ENCODE data around the gene PRKCA.
"Not testable (repeated sequence)": the region's sequence is repeated elsewhere in the genome, so short reads cannot be mapped to it uniquely, and the experiment has no call there.

PRKCA gene

DNA sequence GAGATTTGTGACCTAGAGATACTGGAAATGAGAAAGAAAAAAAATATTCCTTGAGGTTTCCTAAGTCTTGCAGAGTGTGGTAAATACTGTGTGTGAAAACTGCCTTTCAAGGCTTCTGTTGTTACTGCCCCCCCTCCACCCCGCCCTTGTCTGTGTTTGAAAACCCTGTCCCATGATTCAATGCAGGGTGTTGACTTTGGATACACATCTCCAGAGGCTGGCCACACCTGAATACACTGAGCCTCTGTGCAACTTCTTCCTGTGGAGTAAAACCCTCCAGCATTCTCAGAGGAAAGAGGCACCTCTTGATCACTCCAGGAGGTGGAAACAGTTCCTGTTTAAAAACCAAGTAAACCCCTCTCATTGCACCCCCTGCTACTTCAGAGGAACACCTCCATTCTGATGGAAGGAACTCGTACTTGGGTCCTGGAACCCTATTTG is 409.5 kb downstream of the PRKCA start:
- no peak overlapping the region for H3K4me3 ChIP-seq (ENCODE audit: low read length)
- peaks cover 2% of the 10 kb centered on the region for H3K9me3 ChIP-seq (ENCODE audit: low read length)
- H2AFZ ChIP-seq (ENCODE audit: low read depth, low read length): no peak overlapping the region
- peaks cover 44% of the 10 kb centered on the region for H3K4me1 ChIP-seq (ENCODE audit: insufficient read depth, low read length)
- no peaks in the 10 kb centered on the region for H3K27me3 ChIP-seq (ENCODE audit: insufficient read depth, low read length)
- H3K36me3 ChIP-seq (ENCODE audit: insufficient read depth, low read length): no peaks in the 10 kb centered on the region

DNA sequence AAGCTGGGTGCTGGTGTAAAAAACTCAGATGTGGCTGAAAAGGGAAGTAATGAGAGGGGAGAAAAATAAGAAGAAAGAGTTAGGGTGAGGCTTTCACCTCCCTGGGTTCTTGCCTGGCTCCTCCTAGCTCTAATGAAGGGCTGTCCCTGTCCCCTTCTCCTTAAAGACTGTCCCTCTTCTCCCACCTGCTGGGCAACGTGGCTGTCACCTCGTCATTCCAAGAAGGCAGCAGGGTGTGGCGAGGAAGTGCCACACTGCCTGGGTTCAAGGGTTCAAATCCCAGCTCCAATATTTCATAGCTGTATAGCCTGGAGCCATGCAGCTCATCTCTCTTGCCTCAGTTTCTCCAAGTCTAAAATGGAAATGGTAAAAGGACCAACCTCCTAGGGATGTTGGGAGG is 410.0 kb downstream of the PRKCA start:
- Histone ChIP-seq H3K27me3 (ENCODE audit: insufficient read depth, low read length) (no peaks in the 10 kb centered on the region), H2AFZ (ENCODE audit: low read depth, low read length) (no peak overlapping the region), H3K9me3 (ENCODE audit: low read length) (peaks cover 2% of the 10 kb centered on the region), H3K36me3 (ENCODE audit: insufficient read depth, low read length) (no peaks in the 10 kb centered on the region), H3K4me1 (ENCODE audit: insufficient read depth, low read length) (peaks cover 44% of the 10 kb centered on the region), H3K4me3 (ENCODE audit: low read length) (no peak overlapping the region)

DNA sequence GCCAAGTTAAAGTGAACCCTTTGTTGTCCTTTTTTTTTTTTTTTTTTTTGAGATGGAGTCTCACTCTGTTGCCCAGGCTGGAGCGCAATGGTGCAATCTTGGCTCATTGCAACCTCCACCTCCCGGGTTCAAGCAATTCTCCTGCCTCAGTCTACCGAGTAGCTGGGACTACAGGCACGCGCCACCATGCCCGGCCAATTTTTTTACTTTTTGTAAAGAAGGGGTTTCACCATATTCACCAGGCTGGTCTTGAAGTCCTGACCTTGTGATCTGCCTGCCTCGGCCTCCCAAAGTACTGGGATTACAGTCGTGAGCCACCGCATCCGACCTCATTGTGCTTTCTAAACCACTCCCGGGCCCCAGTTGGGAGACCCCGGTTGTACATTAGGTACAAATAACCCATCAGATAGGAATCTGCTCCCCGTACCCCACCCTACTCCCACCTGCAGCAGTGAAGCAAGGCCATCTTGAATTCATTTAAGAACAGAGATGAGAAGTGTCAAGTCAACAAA is 410.7 kb downstream of the PRKCA start:
- not testable (repeated sequence) for H3K27me3 ChIP-seq (ENCODE audit: insufficient read depth, low read length); H3K9me3 ChIP-seq (ENCODE audit: low read length); H3K4me3 ChIP-seq (ENCODE audit: low read length); H2AFZ ChIP-seq (ENCODE audit: low read depth, low read length); H3K36me3 ChIP-seq (ENCODE audit: insufficient read depth, low read length)
- peaks cover 44% of the 10 kb centered on the region for H3K4me1 ChIP-seq (ENCODE audit: insufficient read depth, low read length)

DNA sequence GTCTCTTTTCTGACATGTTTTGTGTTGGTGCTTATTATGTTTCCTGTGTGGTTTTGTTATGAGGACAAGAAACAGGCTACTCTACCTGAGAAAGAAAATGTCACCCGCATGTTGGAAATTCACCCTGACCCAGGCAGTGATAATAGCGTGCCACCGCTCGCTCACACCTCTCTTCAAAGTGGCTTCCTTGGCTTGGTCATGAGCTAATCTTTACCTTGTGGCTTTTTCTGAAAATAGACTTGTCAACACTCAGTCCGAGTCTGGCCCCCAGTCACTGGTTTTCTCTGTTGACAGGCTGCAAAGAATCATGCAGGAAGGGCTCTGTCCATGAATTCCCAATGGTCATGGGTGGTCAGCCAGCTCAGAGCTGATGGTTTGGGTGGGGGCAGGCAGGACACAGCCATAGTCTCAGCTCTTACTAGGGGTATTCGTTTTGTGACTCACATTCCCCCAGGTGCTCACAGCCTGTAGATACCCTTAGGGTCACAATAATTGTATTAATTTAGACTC is 411.2 kb downstream of the PRKCA start:
- Histone ChIP-seq H3K4me1 (ENCODE audit: insufficient read depth, low read length) (peaks cover 43% of the 10 kb centered on the region), H3K9me3 (ENCODE audit: low read length) (peaks cover 2% of the 10 kb centered on the region), H3K36me3 (ENCODE audit: insufficient read depth, low read length) (no peaks in the 10 kb centered on the region), H3K27me3 (ENCODE audit: insufficient read depth, low read length) (no peaks in the 10 kb centered on the region), H2AFZ (ENCODE audit: low read depth, low read length) (no peak overlapping the region), H3K4me3 (ENCODE audit: low read length) (no peak overlapping the region)

DNA sequence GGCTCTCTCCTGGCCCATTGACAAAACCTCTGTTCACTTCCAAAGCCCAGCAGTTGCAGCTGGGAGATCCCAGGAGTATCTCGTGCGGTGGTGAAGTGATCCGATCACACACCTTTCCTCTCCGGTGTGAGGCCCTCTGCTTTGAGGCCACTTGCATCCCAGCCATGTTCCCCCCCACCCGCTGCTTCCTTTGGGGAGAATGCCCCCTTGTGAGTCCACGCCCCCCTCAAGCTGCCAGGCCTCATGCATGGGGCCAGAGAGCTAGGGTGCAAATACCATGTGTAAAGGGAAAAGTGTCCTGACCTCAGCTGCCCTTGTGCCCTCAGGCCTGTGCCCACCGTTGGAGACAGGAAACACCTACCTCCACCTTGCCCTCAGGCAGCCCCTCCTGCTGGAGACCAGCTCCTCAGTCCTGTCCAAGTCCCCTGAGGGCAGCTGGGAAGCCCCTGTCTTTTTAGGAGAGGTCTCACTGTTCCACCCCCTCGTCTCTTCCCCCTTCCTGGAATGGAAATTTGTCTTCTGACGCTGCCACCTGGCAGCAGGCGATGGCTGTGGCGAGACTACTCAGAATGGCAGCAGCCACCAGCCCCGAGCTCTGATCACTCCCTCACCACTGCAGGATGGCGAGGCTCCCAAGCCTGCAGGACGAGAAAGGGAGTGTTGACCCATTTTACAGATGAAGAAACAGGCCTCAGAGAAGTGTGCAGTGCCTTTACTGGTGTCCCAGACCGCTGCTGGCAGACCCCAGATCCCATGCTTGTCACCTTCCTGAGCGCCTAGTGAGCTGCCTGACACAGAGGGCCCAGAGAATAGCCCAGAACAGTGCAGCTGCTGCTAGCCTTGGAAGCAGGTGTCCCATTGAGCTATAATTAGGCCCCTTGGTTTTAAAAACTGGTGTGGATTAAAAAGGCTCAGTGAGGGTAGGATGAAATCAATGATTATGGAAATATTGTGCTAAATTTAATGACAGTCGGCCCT is 411.9 kb downstream of the PRKCA start:
- H2AFZ ChIP-seq (ENCODE audit: low read depth, low read length): no peak overlapping the region
- no peak overlapping the region for H3K4me3 ChIP-seq (ENCODE audit: low read length)
- no peaks in the 10 kb centered on the region for H3K27me3 ChIP-seq (ENCODE audit: insufficient read depth, low read length)
- H3K9me3 ChIP-seq (ENCODE audit: low read length): peaks cover 2% of the 10 kb centered on the region
- peaks cover 43% of the 10 kb centered on the region for H3K4me1 ChIP-seq (ENCODE audit: insufficient read depth, low read length)
- H3K36me3 ChIP-seq (ENCODE audit: insufficient read depth, low read length): no peaks in the 10 kb centered on the region

DNA sequence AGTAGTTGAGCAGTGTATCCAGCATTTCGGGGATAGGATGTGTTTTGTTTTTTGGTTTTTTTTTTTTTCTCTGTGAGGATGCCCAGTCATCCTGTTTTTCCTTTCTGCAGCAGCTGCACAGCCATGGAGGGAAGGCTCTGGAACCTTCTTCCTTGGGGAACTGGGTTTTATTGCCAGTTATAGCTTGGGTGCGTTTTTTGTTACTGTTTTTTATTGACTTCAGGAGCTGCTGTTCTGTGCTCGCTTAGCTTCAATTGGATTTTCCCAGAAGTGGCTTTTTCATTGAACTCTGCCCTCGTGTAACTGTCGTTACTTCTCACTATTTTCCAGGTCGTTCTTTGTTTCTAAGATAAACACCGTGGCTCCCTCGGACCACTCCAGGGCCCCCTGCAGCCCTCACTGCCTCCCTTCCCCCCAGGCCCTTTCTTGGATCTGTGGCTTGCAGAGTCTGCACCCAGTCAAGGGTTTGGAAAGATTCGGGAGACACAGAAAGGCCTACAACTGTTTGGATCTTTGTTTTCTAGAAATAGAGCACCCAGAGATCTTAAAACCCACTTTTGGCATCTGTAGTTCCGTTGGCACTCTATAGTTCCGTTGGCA is 412.8 kb downstream of the PRKCA start:
- Histone ChIP-seq H3K27me3 (ENCODE audit: insufficient read depth, low read length) (no peaks in the 10 kb centered on the region), H3K9me3 (ENCODE audit: low read length) (peaks cover 2% of the 10 kb centered on the region), H3K4me3 (ENCODE audit: low read length) (no peak overlapping the region), H2AFZ (ENCODE audit: low read depth, low read length) (no peak overlapping the region), H3K4me1 (ENCODE audit: insufficient read depth, low read length) (peaks cover 43% of the 10 kb centered on the region), H3K36me3 (ENCODE audit: insufficient read depth, low read length) (no peaks in the 10 kb centered on the region)

DNA sequence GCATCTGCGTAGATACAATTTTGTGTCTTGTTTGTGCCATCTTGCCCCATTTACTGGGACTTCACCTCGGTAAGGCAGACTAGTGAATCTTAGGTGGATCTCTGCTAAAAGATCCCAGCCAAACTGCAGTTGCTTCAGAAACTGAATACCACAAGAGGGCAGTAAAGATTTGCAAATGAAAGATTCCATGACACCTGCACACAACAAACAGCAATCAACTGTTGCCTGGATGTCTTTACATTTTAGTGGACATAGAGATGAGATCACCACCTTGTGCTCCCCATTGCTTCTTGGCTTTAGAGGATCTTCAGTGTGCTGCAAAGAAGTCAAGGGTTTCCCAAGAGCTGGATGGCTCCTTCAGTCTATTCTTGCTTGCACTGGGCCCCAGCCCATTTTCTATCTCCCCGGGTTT is 413.3 kb downstream of the PRKCA start:
- no peak overlapping the region for H3K4me3 ChIP-seq (ENCODE audit: low read length)
- H2AFZ ChIP-seq (ENCODE audit: low read depth, low read length): no peak overlapping the region
- no peaks in the 10 kb centered on the region for H3K36me3 ChIP-seq (ENCODE audit: insufficient read depth, low read length)
- no peaks in the 10 kb centered on the region for H3K27me3 ChIP-seq (ENCODE audit: insufficient read depth, low read length)
- H3K4me1 ChIP-seq (ENCODE audit: insufficient read depth, low read length): peaks cover 43% of the 10 kb centered on the region
- peaks cover 2% of the 10 kb centered on the region for H3K9me3 ChIP-seq (ENCODE audit: low read length)

DNA sequence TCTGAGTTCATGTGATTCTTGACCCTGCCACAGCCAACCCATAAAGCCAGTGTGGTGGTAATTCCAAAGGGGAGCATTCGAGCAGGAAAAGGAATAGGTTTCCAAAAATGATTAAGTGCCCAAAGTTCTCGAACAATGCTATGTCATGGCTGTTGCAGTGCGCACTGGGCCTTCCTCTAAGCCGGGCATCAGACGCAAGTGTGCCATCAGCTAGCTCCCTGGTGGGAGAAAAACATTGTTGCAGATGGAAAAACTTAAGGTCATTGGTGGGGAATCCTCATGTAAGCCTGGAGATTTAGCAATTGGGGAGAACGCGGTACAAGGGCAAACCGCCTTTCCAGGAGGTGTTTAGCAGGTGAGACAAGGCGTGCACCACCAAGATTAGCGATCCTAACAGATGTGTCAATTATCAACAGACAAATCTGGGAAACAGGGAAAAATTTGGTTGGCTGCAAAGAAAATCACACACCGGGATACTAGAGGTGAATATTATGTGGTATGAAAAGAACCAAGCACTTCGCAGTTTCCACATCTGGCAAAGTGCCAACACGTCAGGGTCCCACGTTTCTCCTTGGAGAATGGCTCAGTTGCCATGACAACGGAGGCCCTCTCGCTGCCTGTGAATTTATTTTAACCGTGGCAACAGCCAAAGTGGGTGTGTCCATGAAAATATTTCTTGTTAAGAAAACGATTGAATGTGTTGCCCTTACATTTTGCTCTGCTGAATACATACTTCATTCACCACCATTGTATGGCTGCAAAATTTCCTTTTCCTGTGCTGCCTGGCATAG is 414.0 kb downstream of the PRKCA start:
- Histone ChIP-seq H2AFZ (ENCODE audit: low read depth, low read length) (no peak overlapping the region), H3K27me3 (ENCODE audit: insufficient read depth, low read length) (no peaks in the 10 kb centered on the region), H3K4me3 (ENCODE audit: low read length) (no peak overlapping the region), H3K36me3 (ENCODE audit: insufficient read depth, low read length) (no peaks in the 10 kb centered on the region), H3K4me1 (ENCODE audit: insufficient read depth, low read length) (peaks cover 38% of the 10 kb centered on the region), H3K9me3 (ENCODE audit: low read length) (peaks cover 2% of the 10 kb centered on the region)

DNA sequence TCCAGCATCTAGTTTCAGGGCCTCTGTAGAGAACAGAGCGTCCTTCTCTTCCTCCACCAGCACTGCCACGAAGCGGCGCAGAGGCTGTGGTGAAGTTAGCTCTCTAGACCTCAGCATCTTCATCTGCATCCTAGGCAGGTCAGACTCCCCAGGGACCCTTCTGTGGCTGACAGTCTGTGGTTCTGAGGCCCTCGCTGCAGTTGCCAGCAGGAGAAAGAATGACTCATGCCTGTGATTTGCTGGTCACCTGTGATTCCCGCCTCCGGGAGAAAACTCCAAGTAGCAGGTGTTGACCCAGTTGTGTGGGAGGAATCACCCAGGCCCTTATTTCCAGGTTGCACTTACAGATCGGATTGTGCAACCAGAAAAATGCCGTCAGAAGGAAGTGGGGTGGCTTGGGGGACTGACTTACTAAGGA is 415.2 kb downstream of the PRKCA start:
- Histone ChIP-seq H3K27me3 (ENCODE audit: insufficient read depth, low read length) (no peaks in the 10 kb centered on the region), H2AFZ (ENCODE audit: low read depth, low read length) (no peak overlapping the region), H3K4me1 (ENCODE audit: insufficient read depth, low read length) (peaks cover 43% of the 10 kb centered on the region), H3K9me3 (ENCODE audit: low read length) (peaks cover 2% of the 10 kb centered on the region), H3K4me3 (ENCODE audit: low read length) (no peak overlapping the region), H3K36me3 (ENCODE audit: insufficient read depth, low read length) (no peaks in the 10 kb centered on the region)

DNA sequence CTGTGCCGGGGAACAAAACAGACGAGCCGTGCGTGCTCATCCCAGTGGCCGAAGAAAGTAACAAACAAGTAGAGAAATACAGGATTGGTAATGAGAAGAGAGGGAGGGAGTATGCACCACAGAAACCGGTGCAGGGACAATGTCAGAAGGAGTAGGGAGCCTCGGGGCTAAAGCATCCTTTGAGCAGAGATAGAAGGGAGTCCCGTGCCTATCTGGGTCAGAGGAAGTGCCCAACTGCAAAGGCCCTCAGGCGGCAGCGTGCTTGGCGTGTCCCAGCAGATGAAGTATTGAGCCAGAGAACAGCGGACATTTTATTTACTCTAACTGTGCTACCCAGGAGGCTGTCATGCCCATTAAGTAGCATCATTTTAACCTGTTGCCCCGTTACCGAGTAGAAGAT is 417.6 kb downstream of the PRKCA start:
- no peak overlapping the region for H2AFZ ChIP-seq (ENCODE audit: low read depth, low read length)
- H3K27me3 ChIP-seq (ENCODE audit: insufficient read depth, low read length): no peaks in the 10 kb centered on the region
- H3K9me3 ChIP-seq (ENCODE audit: low read length): peaks cover 2% of the 10 kb centered on the region
- H3K4me1 ChIP-seq (ENCODE audit: insufficient read depth, low read length): peaks cover 50% of the 10 kb centered on the region
- no peak overlapping the region for H3K4me3 ChIP-seq (ENCODE audit: low read length)
- no peaks in the 10 kb centered on the region for H3K36me3 ChIP-seq (ENCODE audit: insufficient read depth, low read length)

DNA sequence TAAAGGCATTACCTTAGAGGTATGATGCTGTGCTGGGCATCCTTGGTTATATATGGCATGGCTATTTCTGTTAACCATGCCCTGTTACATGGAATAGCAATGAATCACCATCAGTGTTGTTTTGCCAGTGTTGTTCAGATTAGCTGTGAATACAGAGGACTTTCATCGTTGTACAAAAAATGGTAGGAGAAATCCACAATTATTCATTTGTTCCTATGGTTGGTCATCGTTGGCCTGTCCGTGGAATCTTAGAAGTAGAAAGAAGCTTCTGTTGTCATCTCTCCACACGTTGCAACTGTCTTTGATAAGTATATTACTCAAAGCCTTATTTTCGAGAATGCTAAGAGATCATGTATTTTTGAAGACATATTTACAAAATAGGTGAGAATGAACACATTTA is 418.2 kb downstream of the PRKCA start:
- Histone ChIP-seq H3K4me1 (ENCODE audit: insufficient read depth, low read length) (peaks cover 45% of the 10 kb centered on the region), H2AFZ (ENCODE audit: low read depth, low read length) (no peak overlapping the region), H3K4me3 (ENCODE audit: low read length) (no peak overlapping the region), H3K9me3 (ENCODE audit: low read length) (peaks cover 2% of the 10 kb centered on the region), H3K27me3 (ENCODE audit: insufficient read depth, low read length) (no peaks in the 10 kb centered on the region), H3K36me3 (ENCODE audit: insufficient read depth, low read length) (no peaks in the 10 kb centered on the region)

DNA sequence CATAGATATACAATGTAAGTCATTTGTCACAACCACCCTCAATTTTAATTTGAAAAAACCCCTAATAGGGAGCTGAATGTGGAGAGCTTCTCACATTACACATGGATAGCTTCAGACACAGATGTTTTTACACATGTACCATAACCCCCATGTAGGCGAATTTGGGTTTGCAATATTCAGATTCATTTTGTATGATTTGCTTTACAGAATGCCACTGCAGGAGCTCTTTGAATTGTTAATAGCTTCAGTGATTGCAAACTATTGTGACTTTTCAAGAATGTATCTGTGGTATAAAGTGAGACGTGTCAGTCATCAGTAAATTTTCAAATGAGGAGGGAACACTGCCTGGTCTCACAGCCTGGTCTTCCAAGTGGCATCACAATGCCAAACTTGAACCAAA is 419.9 kb downstream of the PRKCA start:
- Histone ChIP-seq H2AFZ (ENCODE audit: low read depth, low read length) (no peak overlapping the region), H3K4me1 (ENCODE audit: insufficient read depth, low read length) (peaks cover 31% of the 10 kb centered on the region), H3K36me3 (ENCODE audit: insufficient read depth, low read length) (no peaks in the 10 kb centered on the region), H3K9me3 (ENCODE audit: low read length) (no peaks in the 10 kb centered on the region), H3K4me3 (ENCODE audit: low read length) (no peak overlapping the region), H3K27me3 (ENCODE audit: insufficient read depth, low read length) (no peaks in the 10 kb centered on the region)

All from neuron (in vitro differentiated cells).